HG03520 (cell line): Measurements from ENCODE around the gene LDLRAD4.

Experiments used
- ATAC-seq: cut with Tn5 transposase; IDR thresholded peaks from one replicate; pipeline ENCODE4 v1.9.1; 2021; ENCODE audit warnings: mild to moderate bottlenecking, moderate library complexity; ENCODE audit not compliant: unreplicated experiment

LDLRAD4 gene

GRCh38 chr18:13366962-13367892, 148.7 kb downstream of the LDLRAD4 start:
- ATAC-seq, result no peak

GRCh38 chr18:13368080-13368813, 149.7 kb downstream of the LDLRAD4 start:
- no peak for ATAC-seq

GRCh38 chr18:13369353-13369752, 150.8 kb downstream of the LDLRAD4 start:
- ATAC-seq, result no peak

- ATAC-seq, result no peak
Observed at GRCh38 chr18:13369756-13370510, 151.4 kb downstream of the LDLRAD4 start.

- no peak for ATAC-seq
Observed at GRCh38 chr18:13370995-13371625, 152.6 kb downstream of the LDLRAD4 start.

- no peak for ATAC-seq
Observed at GRCh38 chr18:13371689-13372418, 153.3 kb downstream of the LDLRAD4 start.

- ATAC-seq, result no peak
Observed at GRCh38 chr18:13372531-13372951, 154.0 kb downstream of the LDLRAD4 start.

- no peak for ATAC-seq
Observed at GRCh38 chr18:13374096-13374467, 155.5 kb downstream of the LDLRAD4 start.

- ATAC-seq, result no peak
Observed at GRCh38 chr18:13374468-13375301, 156.1 kb downstream of the LDLRAD4 start.

GRCh38 chr18:13375302-13376255, 157.0 kb downstream of the LDLRAD4 start:
- ATAC-seq, result peak; percentile 88

GRCh38 chr18:13376298-13376840, 157.8 kb downstream of the LDLRAD4 start:
- ATAC-seq, result no peak

GRCh38 chr18:13376841-13377351, 158.3 kb downstream of the LDLRAD4 start:
- no peak for ATAC-seq

GRCh38 chr18:13377496-13377895, 158.9 kb downstream of the LDLRAD4 start:
- ATAC-seq, result no peak

GRCh38 chr18:13378150-13378549, 159.6 kb downstream of the LDLRAD4 start:
- no peak for ATAC-seq

GRCh38 chr18:13379062-13379865, 160.7 kb downstream of the LDLRAD4 start:
- ATAC-seq, result no peak

- ATAC-seq, result no peak
Observed at GRCh38 chr18:13379930-13380690, 161.6 kb downstream of the LDLRAD4 start.
